ENCODE data around the gene XPR1.
"Not testable (repeated sequence)": the region's sequence is repeated elsewhere in the genome, so short reads cannot be mapped to it uniquely, and the experiment has no call there.

The XPR1 gene

DNA sequence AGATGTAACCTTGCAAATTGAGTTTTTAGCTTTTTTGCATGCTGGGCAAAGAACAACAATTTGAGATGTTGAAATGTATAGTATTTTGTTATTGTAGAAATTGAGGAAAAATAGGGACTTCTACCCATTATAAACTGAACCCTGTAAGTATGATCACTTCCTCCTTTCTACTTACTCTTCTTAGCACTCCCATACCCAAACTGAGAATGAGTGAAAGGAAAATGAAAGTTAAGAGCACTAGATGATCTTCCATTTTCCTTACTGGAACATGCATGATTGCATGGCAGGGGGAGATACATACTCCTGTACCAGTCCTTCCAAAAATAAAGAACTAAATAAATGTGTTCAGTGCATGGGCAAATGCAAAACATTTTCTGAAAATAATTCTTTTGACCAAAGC, 173.5 kb downstream of the XPR1 start:
- no peak for DNase-seq (ENCODE audit: low read depth)
- TF ChIP-seq, protein P1, sequence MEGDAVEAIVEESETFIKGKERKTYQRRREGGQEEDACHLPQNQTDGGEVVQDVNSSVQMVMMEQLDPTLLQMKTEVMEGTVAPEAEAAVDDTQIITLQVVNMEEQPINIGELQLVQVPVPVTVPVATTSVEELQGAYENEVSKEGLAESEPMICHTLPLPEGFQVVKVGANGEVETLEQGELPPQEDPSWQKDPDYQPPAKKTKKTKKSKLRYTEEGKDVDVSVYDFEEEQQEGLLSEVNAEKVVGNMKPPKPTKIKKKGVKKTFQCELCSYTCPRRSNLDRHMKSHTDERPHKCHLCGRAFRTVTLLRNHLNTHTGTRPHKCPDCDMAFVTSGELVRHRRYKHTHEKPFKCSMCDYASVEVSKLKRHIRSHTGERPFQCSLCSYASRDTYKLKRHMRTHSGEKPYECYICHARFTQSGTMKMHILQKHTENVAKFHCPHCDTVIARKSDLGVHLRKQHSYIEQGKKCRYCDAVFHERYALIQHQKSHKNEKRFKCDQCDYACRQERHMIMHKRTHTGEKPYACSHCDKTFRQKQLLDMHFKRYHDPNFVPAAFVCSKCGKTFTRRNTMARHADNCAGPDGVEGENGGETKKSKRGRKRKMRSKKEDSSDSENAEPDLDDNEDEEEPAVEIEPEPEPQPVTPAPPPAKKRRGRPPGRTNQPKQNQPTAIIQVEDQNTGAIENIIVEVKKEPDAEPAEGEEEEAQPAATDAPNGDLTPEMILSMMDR (IDR thresholded peaks at IDR 0.05; ENCODE audit: insufficient read depth, low read depth, low read length, missing control alignments): no peak
- H3K4me3 ChIP-seq (ENCODE audit: low read length): no peak overlapping the region

DNA sequence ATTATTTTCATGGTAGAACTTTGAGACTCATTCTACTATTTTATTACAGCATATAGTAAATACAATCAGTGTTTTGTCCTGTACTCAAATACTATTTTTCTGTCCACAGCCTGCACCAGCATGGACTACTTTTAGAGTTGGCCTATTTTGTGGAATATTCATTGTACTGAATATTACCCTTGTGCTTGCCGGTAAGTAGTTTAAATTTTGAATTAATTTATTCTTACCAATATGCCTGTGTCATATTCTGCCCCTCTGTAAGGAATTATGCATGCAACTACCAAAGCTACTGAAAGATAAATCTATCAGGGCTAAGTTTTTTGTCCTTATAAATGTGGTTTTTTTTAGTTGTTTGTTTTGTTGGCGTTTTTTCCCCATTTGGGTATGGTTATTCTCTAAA, 179.5 kb downstream of the XPR1 start:
- TF ChIP-seq, protein P1 (IDR thresholded peaks at IDR 0.05; ENCODE audit: insufficient read depth, low read depth, low read length, missing control alignments): no peak

GRCh38 chr1:180811886-180812285, 180.1 kb downstream of the XPR1 start:
- no peak for DNase-seq (ENCODE audit: low read depth)
- TF ChIP-seq, protein P1 (IDR thresholded peaks at IDR 0.05; ENCODE audit: insufficient read depth, low read depth, low read length, missing control alignments): no peak
- H3K4me3 ChIP-seq (ENCODE audit: low read length): no peak overlapping the region

More for the DNA sequence above, 179.5 kb downstream of the XPR1 start:
- H3K4me3 ChIP-seq (ENCODE audit: low read length): no peak overlapping the region
- no peak for DNase-seq (ENCODE audit: low read depth)

- TF ChIP-seq, protein P1 (IDR thresholded peaks at IDR 0.05; ENCODE audit: insufficient read depth, low read depth, low read length, missing control alignments): no peak
- DNase-seq (ENCODE audit: low read depth): no peak
- H3K4me3 ChIP-seq (ENCODE audit: low read length): no peak overlapping the region
Observed at GRCh38 chr1:180814258-180814657, 182.4 kb downstream of the XPR1 start.

GRCh38 chr1:180815188-180815587, 183.4 kb downstream of the XPR1 start:
- TF ChIP-seq, protein P1 (IDR thresholded peaks at IDR 0.05; ENCODE audit: insufficient read depth, low read depth, low read length, missing control alignments): no peak
- H3K4me3 ChIP-seq (ENCODE audit: low read length): no peak overlapping the region
- no peak for DNase-seq (ENCODE audit: low read depth)

DNA sequence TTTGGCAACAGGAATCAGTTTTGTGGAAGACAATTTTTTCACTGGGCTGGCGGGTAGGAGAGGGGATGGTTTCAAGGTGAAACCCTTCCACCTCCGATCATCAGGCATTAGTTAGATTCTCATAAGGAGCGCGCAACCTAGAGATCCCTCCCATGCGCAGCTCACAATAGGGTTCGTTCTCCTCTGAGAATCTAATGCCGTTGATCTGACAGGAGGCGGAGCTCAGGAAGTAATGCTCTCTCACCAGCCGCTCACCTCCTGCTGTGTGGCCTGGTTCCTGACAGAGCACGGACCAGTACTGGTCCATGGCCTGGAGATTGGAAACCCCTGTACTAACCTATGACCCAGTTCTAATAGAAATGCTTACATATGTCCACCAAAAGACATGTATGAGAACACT, 184.3 kb downstream of the XPR1 start:
- no peak for DNase-seq (ENCODE audit: low read depth)
- TF ChIP-seq, protein P1 (IDR thresholded peaks at IDR 0.05; ENCODE audit: insufficient read depth, low read depth, low read length, missing control alignments): no peak
- H3K4me3 ChIP-seq (ENCODE audit: low read length): no peak overlapping the region

GRCh38 chr1:180821970-180822369, 190.1 kb downstream of the XPR1 start:
- TF ChIP-seq, protein P1 (IDR thresholded peaks at IDR 0.05; ENCODE audit: insufficient read depth, low read depth, low read length, missing control alignments): no peak
- H3K4me3 ChIP-seq (ENCODE audit: low read length): no peak overlapping the region
- no peak for DNase-seq (ENCODE audit: low read depth)

GRCh38 chr1:180831507-180831906, 199.7 kb downstream of the XPR1 start:
- DNase-seq (ENCODE audit: low read depth); H3K4me3 ChIP-seq (ENCODE audit: low read length): not testable (repeated sequence)

- not testable (repeated sequence) for H3K4me3 ChIP-seq (ENCODE audit: low read length); DNase-seq (ENCODE audit: low read depth)
Observed at GRCh38 chr1:180833180-180833579, 201.4 kb downstream of the XPR1 start.

All from epithelial cell of esophagus (primary cell).